ENCODE measurements around the gene RAB22A.
"Not testable (repeated sequence)": the region's sequence is repeated elsewhere in the genome, so short reads cannot be mapped to it uniquely, and the experiment has no call there.

The RAB22A gene

GRCh38 chr20:58342104-58342945, 32.8 kb downstream of the RAB22A start:
- DNase-seq (ENCODE audit: low read depth in 2 of 3, low spot score in 1 of 3) = no peak

- no peak for DNase-seq (ENCODE audit: low read depth in 2 of 3, low spot score in 1 of 3)
These were observed 35.2 kb downstream of the RAB22A start for GRCh38 chr20:58344741-58345140.

- DNase-seq (ENCODE audit: low read depth in 2 of 3, low spot score in 1 of 3) = no peak
These were observed 40.1 kb downstream of the RAB22A start for GRCh38 chr20:58349570-58349969.

- peak in 1 of 3 donors; percentile 18 for DNase-seq (ENCODE audit: low read depth in 2 of 3, low spot score in 1 of 3)
These were observed 43.0 kb downstream of the RAB22A start for GRCh38 chr20:58352468-58352867.

- DNase-seq (ENCODE audit: low read depth in 2 of 3, low spot score in 1 of 3) = no peak
These were observed 49.9 kb downstream of the RAB22A start for GRCh38 chr20:58359441-58359840.

GRCh38 chr20:58360936-58361335, 51.4 kb downstream of the RAB22A start:
- DNase-seq (ENCODE audit: low read depth in 2 of 3, low spot score in 1 of 3) = no peak

- DNase-seq (ENCODE audit: low read depth in 2 of 3, low spot score in 1 of 3) = peak in 1 of 3 donors; percentile 13
These were observed 52.1 kb downstream of the RAB22A start for GRCh38 chr20:58361481-58362205.

- DNase-seq (ENCODE audit: low read depth in 2 of 3, low spot score in 1 of 3) = no peak
These were observed 52.6 kb downstream of the RAB22A start for GRCh38 chr20:58362206-58362516.

- DNase-seq (ENCODE audit: low read depth in 2 of 3, low spot score in 1 of 3) = no peak
These were observed 53.5 kb downstream of the RAB22A start for GRCh38 chr20:58362970-58363369.

- DNase-seq (ENCODE audit: low read depth in 2 of 3, low spot score in 1 of 3) = no peak
These were observed 57.4 kb downstream of the RAB22A start for GRCh38 chr20:58366866-58367265.

GRCh38 chr20:58372806-58373205, 63.3 kb downstream of the RAB22A start:
- DNase-seq (ENCODE audit: low read depth in 2 of 3, low spot score in 1 of 3) = no peak

GRCh38 chr20:58373296-58373695, 63.8 kb downstream of the RAB22A start:
- DNase-seq (ENCODE audit: low read depth in 2 of 3, low spot score in 1 of 3) = not testable (repeated sequence)

GRCh38 chr20:58374027-58374850, 64.7 kb downstream of the RAB22A start:
- no peak for DNase-seq (ENCODE audit: low read depth in 2 of 3, low spot score in 1 of 3)

GRCh38 chr20:58374906-58375758, 65.6 kb downstream of the RAB22A start:
- DNase-seq (ENCODE audit: low read depth in 2 of 3, low spot score in 1 of 3) = no peak

GRCh38 chr20:58375759-58376352, 66.3 kb downstream of the RAB22A start:
- no peak for DNase-seq (ENCODE audit: low read depth in 2 of 3, low spot score in 1 of 3)

GRCh38 chr20:58377017-58377416, 67.5 kb downstream of the RAB22A start:
- DNase-seq (ENCODE audit: low read depth in 2 of 3, low spot score in 1 of 3) = no peak

- DNase-seq (ENCODE audit: low read depth in 2 of 3, low spot score in 1 of 3) = no peak
These were observed 68.4 kb downstream of the RAB22A start for GRCh38 chr20:58377766-58378401.

GRCh38 chr20:58378704-58379103, 69.2 kb downstream of the RAB22A start:
- DNase-seq (ENCODE audit: low read depth in 2 of 3, low spot score in 1 of 3) = no peak

- no peak for DNase-seq (ENCODE audit: low read depth in 2 of 3, low spot score in 1 of 3)
These were observed 72.1 kb downstream of the RAB22A start for GRCh38 chr20:58381627-58382026.

GRCh38 chr20:58382096-58382495, 72.6 kb downstream of the RAB22A start:
- no peak for DNase-seq (ENCODE audit: low read depth in 2 of 3, low spot score in 1 of 3)

All from stimulated activated CD4-positive, alpha-beta T cell treated with anti-CD3 and anti-CD28 coated beads, Interleukin-12 subunit alpha, Interleukin-12 subunit beta, amount 100 ng/mL, for 48 hours (primary cell).